GM23338 (cell line): ENCODE data around the gene PCGF3. TPM values are rescaled to one million over a fixed set of nuclear protein-coding genes. Genes with fewer than 3 reads are reported as not detected.

Source experiments
- ATAC-seq: fragments of 200-7000 bp; cut with Tn5 transposase; 3 replicates; pipeline ENCODE4 v1.9.1; 2020
- DNase-seq: peaks from one replicate; pipeline ENCODE4 v3.0.0-alpha.2; 2015; ENCODE audit warnings: low spot score
- H2AFZ ChIP-seq: fragments of 200-600 bp; sonication (generic); 2 replicates; pipeline ENCODE4 v1.8.0; 2016; ENCODE audit warnings: antibody characterized with exemption, mild to moderate bottlenecking, moderate library complexity
- H3F3A ChIP-seq: fragments of 200-600 bp; sonication (generic); replicated peaks from 2 replicates; pipeline ENCODE4 v1.8.0; 2017; ENCODE audit warnings: antibody characterized with exemption, mixed run types, low read depth
- H3K27ac ChIP-seq: fragments of 200-600 bp; sonication (generic); 2 replicates; pipeline ENCODE4 v1.6.1; 2016; ENCODE audit warnings: low read depth
- H3K27me3 ChIP-seq: fragments of 200-600 bp; sonication (generic); 2 replicates; pipeline ENCODE4 v1.8.0; 2016; ENCODE audit warnings: mild to moderate bottlenecking, mixed run types, moderate library complexity; ENCODE audit not compliant: insufficient read depth
- H3K36me3 ChIP-seq: fragments of 200-600 bp; sonication (generic); 2 replicates; pipeline ENCODE4 v1.8.0; 2016; ENCODE audit warnings: mild to moderate bottlenecking; ENCODE audit not compliant: insufficient read depth
- H3K4me1 ChIP-seq: fragments of 200-600 bp; sonication (generic); 2 replicates; pipeline ENCODE4 v1.8.0; 2016; ENCODE audit warnings: mild to moderate bottlenecking, moderate library complexity; ENCODE audit not compliant: insufficient read depth
- H3K4me2 ChIP-seq: fragments of 200-600 bp; sonication (generic); 2 replicates; pipeline ENCODE4 v1.7.1; 2017; ENCODE audit warnings: mixed run types
- H3K4me3 ChIP-seq: fragments of 200-600 bp; sonication (generic); 2 replicates; pipeline ENCODE4 v1.6.1; 2016; ENCODE audit warnings: mixed run types
- H3K79me2 ChIP-seq: fragments of 200-600 bp; sonication (generic); replicated peaks from 2 replicates; pipeline ENCODE4 v1.8.0; 2017; ENCODE audit warnings: mild to moderate bottlenecking; ENCODE audit not compliant: insufficient read depth
- H3K9me2 ChIP-seq: fragments of 200-600 bp; sonication (generic); 2 replicates; pipeline ENCODE4 v1.8.0; 2017; ENCODE audit not compliant: insufficient read depth
- H4K20me1 ChIP-seq: fragments of 200-600 bp; sonication (generic); replicated peaks from 2 replicates; pipeline ENCODE4 v1.8.0; 2017; ENCODE audit warnings: mild to moderate bottlenecking; ENCODE audit not compliant: insufficient read depth
- H3K27ac Mint-ChIP-seq: 2 replicates; pipeline ENCODE4 v1.8.0; 2020; ENCODE audit warnings: inconsistent platforms, mild to moderate bottlenecking, moderate library complexity, mixed read lengths
- H3K27me3 Mint-ChIP-seq: 3 replicates; pipeline ENCODE4 v1.8.0; 2022; ENCODE audit warnings: low read depth, mild to moderate bottlenecking, moderate library complexity, mixed read lengths, inconsistent platforms; ENCODE audit not compliant: insufficient read depth, poor library complexity
- H3K36me3 Mint-ChIP-seq: 3 replicates; pipeline ENCODE4 v1.8.0; 2021; ENCODE audit warnings: low read depth, mild to moderate bottlenecking, inconsistent platforms, moderate library complexity, mixed read lengths
- H3K4me1 Mint-ChIP-seq: 3 replicates; pipeline ENCODE4 v1.8.0; 2020; ENCODE audit warnings: mild to moderate bottlenecking, inconsistent platforms, mixed read lengths
- H3K4me3 Mint-ChIP-seq: 3 replicates; pipeline ENCODE4 v1.8.0; 2021; ENCODE audit warnings: moderate library complexity, mild to moderate bottlenecking, inconsistent platforms, mixed read lengths
- H3K9me3 Mint-ChIP-seq: 3 replicates; pipeline ENCODE4 v1.8.0; 2020; ENCODE audit warnings: moderate library complexity, mild to moderate bottlenecking, inconsistent platforms, mixed read lengths
- CREB1 ChIP-seq: fragments of 250-450 bp; sonication (Bioruptor Pico); IDR thresholded peaks from 2 replicates; pipeline ENCODE4 v1.5.0; 2020; ENCODE audit warnings: low read depth, mild to moderate bottlenecking, moderate library complexity
- EZH2 ChIP-seq: fragments of 200-600 bp; sonication (generic); IDR thresholded peaks from one replicate; pipeline ENCODE4 v1.8.0; 2017; ENCODE audit warnings: antibody characterized with exemption, mild to moderate bottlenecking, low read depth; ENCODE audit not compliant: unreplicated experiment
- EZH2phosphoT487 ChIP-seq: fragments of 200-600 bp; sonication (generic); IDR thresholded peaks from one replicate; pipeline ENCODE4 v1.8.1; 2018; ENCODE audit warnings: antibody characterized with exemption; ENCODE audit not compliant: unreplicated experiment
- JUNB ChIP-seq: IDR thresholded peaks from one replicate; pipeline ENCODE4 v1.6.1; 2016; ENCODE audit warnings: antibody characterized with exemption; ENCODE audit not compliant: unreplicated experiment
- NANOG ChIP-seq: IDR thresholded peaks from 2 replicates; pipeline ENCODE4 v1.6.1; 2016; ENCODE audit warnings: antibody characterized with exemption, borderline replicate concordance
- POLR2AphosphoS5 ChIP-seq: IDR thresholded peaks from 2 replicates; pipeline ENCODE4 v1.6.1; 2016; ENCODE audit warnings: antibody characterized with exemption, low read depth
- STAT1 ChIP-seq: IDR thresholded peaks from one replicate; pipeline ENCODE4 v1.6.1; 2016; ENCODE audit warnings: antibody characterized with exemption; ENCODE audit not compliant: unreplicated experiment
- ZNF114 ChIP-seq: fragments of 250-450 bp; sonication (Bioruptor Pico); IDR thresholded peaks from 2 replicates; pipeline ENCODE4 v1.5.0; 2020; ENCODE audit warnings: mild to moderate bottlenecking, moderate library complexity
- ZNF331 ChIP-seq: fragments of 250-450 bp; sonication (Bioruptor Pico); IDR thresholded peaks from 2 replicates; pipeline ENCODE4 v1.5.0; 2020; ENCODE audit warnings: low read depth, mild to moderate bottlenecking, moderate library complexity
- polyA plus RNA-seq: library from polyadenylated mRNA; unstranded; fragments of >200 nt; fragmentation: Nextera tagmentation; extraction: Ambion mirVana; gene quantifications from 2 replicates; pipeline ENCODE4 v1.2.1, GENCODE V29; 2016
- total RNA-seq: library from RNA; depleted of rRNA; stranded (reverse); fragments of >200 nt; shearing (Covaris generic); gene quantifications from 2 replicates; pipeline ENCODE4 v1.2.3, GENCODE V29; 2014
- TF ChIP-seq, protein P1 (sequence below): IDR thresholded peaks from 2 replicates; pipeline ENCODE4 v1.6.1; 2016; ENCODE audit warnings: antibody characterized with exemption
- TF ChIP-seq, protein P2 (sequence below), 2 experiments: fragments of 200-600 bp in 1 of 2; sonication (generic) in 1 of 2; conservative IDR thresholded peaks; 2 replicates each; pipeline versions ENCODE4 v1.5.1 to v1.6.1; 2016 to 2017; ENCODE audit warnings: antibody characterized with exemption in 2 of 2, low read depth in 2 of 2, mild to moderate bottlenecking in 2 of 2, moderate library complexity in 1 of 2
- TF ChIP-seq, protein P3 (sequence below): IDR thresholded peaks from one replicate; pipeline ENCODE4 v1.6.1; 2018; ENCODE audit warnings: antibody characterized with exemption; ENCODE audit not compliant: unreplicated experiment

Gene PCGF3
- total and polyA plus RNA-seq, 2 experiments from 2014 or later: 33.1 to 49.0 TPM

DNA sequence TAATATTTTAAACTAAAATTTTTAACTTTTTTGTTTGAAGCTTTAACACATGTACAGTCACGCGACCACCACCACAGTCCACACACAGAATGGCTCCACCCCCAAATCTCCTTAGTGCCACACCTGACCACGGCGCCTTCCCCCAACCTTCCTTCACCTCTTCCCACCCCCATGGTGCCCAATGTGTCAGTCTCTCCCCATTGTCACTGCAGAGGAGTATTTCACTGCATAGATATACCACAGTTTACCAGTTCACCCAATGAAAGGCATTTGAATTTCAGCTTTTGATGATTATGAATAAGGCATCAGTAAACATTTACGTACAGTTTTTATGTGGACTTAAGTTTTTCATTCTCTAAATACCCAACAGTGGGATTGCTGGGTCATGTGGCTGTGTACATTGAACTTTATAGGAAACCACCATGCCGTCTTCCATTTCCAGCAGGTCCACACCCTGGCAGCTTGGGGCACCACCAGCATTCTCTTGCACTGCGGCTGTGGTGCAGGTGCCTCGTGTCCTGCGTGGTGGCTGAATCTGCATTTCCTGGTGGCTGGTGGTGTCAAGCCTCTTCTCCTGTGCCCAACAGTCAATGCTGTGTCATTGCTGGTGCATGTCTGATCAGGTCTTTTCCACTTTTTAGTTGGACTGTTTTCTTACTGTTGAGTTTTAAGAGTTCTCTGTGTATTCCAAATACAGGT, 71.3 kb downstream of the PCGF3 start (continued):
- TF ChIP-seq, protein P1, sequence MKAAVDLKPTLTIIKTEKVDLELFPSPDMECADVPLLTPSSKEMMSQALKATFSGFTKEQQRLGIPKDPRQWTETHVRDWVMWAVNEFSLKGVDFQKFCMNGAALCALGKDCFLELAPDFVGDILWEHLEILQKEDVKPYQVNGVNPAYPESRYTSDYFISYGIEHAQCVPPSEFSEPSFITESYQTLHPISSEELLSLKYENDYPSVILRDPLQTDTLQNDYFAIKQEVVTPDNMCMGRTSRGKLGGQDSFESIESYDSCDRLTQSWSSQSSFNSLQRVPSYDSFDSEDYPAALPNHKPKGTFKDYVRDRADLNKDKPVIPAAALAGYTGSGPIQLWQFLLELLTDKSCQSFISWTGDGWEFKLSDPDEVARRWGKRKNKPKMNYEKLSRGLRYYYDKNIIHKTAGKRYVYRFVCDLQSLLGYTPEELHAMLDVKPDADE: no peak
- TF ChIP-seq JUNB (no peak), ZNF114 (CRISPR knock-in tag) (no peak), NANOG (no peak), STAT1 (no peak)

DNA sequence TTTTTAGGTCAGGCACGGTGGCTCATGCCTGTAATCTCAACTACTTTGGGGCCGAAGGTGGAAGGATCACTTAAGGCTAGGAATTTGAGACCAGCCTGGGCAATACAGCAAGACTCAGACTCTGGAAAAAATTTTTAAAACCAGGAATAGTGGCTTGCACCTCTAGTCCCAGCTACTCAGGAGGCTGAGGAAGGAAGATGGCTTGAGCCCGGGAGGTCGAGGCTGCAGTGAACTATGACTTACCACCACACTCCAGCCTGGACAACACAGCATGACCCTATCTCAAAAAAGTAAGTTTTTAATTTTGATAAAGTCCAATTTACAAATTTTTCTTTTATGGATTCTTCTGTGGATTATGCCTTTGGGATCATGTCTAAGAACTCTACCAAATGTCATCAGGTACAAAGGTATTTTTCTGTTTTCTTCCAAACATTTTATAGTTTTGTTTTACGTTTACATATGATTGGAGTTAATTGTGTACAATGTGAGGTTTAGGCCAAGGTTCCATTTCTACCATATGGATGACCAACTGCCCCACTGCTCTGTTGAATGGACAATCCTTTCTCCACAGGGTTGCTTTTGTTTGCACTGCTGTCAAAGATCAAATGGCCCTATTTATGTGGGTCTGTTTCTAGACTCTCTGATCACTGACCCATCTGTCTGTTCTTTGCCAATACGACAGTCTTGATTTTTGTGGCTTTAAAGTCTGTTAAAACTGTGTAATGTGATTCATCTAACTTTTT, 72.1 kb downstream of the PCGF3 start:
- ATAC-seq (no peak), DNase-seq (no peak)
- H3K4me3 Mint-ChIP-seq: no peak overlapping the region
- peaks cover 88% of the 10 kb centered on the region for H3K79me2 ChIP-seq
- no peak overlapping the region for H3K27ac ChIP-seq
- H4K20me1 ChIP-seq: peaks cover 52% of the 10 kb centered on the region
- no peak overlapping the region for H3K27ac Mint-ChIP-seq
- H3K27me3 Mint-ChIP-seq: peaks cover 22% of the 10 kb centered on the region
- H3K36me3 Mint-ChIP-seq: peaks cover 75% of the 10 kb centered on the region
- H3K4me2 ChIP-seq: no peak overlapping the region
- no peaks in the 10 kb centered on the region for H3K9me2 ChIP-seq
- TF ChIP-seq EZH2 (no peak), STAT1 (no peak), CREB1 (CRISPR knock-in tag) (no peak), ZNF114 (CRISPR knock-in tag) (no peak), POLR2AphosphoS5 (no peak)
- TF ChIP-seq, protein P1: no peak
- H3K4me1 Mint-ChIP-seq: peaks cover 16% of the 10 kb centered on the region
- H3K27me3 ChIP-seq: no peaks in the 10 kb centered on the region
- peaks cover 16% of the 10 kb centered on the region; the same call in 1 of the 2 replicates for H3K4me1 ChIP-seq
- H3K36me3 ChIP-seq: peaks cover 40% of the 10 kb centered on the region
- H3F3A ChIP-seq: peaks cover 33% of the 10 kb centered on the region
- peaks cover 9% of the 10 kb centered on the region for H3K9me3 Mint-ChIP-seq
- H2AFZ ChIP-seq: no peak overlapping the region
- H3K4me3 ChIP-seq: no peak overlapping the region

DNA sequence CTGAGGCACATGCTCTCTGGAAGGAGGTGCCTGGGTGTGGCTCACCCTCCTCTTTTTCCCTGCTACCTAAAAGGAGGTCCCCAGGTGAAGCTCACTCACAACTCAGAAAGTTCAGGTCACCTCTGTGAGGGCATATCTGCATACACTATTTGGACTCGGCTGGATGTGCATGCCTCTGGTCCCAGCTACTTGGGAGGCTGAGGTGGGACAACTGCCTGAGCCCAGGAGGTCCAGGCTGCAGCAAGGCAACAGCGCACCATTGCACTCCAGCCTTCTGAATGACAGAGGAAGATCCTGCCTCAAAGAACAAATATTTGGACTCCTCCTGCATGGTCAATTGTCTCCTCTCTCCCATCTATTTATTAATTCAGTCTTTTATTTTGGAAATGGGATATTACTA, 73.9 kb downstream of the PCGF3 start:
- Histone ChIP-seq H3K27me3 (peaks cover 18% of the 10 kb centered on the region), H3K27ac (no peak overlapping the region), H3K4me1 (peaks cover 27% of the 10 kb centered on the region; the same call in 1 of the 2 replicates), H3K9me2 (no peaks in the 10 kb centered on the region), H3K79me2 (peaks cover 70% of the 10 kb centered on the region), H3F3A (peaks cover 33% of the 10 kb centered on the region), H3K4me3 (peak overlapping the region; percentile 97), H4K20me1 (peaks cover 52% of the 10 kb centered on the region), H3K36me3 (peaks cover 40% of the 10 kb centered on the region), H2AFZ (no peak overlapping the region), H3K4me2 (no peak overlapping the region)
- Mint-ChIP-seq H3K27ac (no peak overlapping the region), H3K27me3 (peaks cover 39% of the 10 kb centered on the region), H3K9me3 (peaks cover 4% of the 10 kb centered on the region), H3K4me3 (peak overlapping the region; percentile 85), H3K36me3 (peaks cover 61% of the 10 kb centered on the region), H3K4me1 (peaks cover 20% of the 10 kb centered on the region)
- ATAC-seq (no peak), DNase-seq (no peak)
- TF ChIP-seq ZNF331 (CRISPR knock-in tag) (no peak), JUNB (no peak), EZH2 (no peak), EZH2phosphoT487 (no peak), ZNF114 (CRISPR knock-in tag) (no peak), POLR2AphosphoS5 (no peak), NANOG (no peak)
- TF ChIP-seq, protein P2, sequence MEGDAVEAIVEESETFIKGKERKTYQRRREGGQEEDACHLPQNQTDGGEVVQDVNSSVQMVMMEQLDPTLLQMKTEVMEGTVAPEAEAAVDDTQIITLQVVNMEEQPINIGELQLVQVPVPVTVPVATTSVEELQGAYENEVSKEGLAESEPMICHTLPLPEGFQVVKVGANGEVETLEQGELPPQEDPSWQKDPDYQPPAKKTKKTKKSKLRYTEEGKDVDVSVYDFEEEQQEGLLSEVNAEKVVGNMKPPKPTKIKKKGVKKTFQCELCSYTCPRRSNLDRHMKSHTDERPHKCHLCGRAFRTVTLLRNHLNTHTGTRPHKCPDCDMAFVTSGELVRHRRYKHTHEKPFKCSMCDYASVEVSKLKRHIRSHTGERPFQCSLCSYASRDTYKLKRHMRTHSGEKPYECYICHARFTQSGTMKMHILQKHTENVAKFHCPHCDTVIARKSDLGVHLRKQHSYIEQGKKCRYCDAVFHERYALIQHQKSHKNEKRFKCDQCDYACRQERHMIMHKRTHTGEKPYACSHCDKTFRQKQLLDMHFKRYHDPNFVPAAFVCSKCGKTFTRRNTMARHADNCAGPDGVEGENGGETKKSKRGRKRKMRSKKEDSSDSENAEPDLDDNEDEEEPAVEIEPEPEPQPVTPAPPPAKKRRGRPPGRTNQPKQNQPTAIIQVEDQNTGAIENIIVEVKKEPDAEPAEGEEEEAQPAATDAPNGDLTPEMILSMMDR (conservative IDR thresholded peaks at IDR 0.05; ENCODE audit: low read depth in 2 of 2): no peak
- TF ChIP-seq, protein P3, sequence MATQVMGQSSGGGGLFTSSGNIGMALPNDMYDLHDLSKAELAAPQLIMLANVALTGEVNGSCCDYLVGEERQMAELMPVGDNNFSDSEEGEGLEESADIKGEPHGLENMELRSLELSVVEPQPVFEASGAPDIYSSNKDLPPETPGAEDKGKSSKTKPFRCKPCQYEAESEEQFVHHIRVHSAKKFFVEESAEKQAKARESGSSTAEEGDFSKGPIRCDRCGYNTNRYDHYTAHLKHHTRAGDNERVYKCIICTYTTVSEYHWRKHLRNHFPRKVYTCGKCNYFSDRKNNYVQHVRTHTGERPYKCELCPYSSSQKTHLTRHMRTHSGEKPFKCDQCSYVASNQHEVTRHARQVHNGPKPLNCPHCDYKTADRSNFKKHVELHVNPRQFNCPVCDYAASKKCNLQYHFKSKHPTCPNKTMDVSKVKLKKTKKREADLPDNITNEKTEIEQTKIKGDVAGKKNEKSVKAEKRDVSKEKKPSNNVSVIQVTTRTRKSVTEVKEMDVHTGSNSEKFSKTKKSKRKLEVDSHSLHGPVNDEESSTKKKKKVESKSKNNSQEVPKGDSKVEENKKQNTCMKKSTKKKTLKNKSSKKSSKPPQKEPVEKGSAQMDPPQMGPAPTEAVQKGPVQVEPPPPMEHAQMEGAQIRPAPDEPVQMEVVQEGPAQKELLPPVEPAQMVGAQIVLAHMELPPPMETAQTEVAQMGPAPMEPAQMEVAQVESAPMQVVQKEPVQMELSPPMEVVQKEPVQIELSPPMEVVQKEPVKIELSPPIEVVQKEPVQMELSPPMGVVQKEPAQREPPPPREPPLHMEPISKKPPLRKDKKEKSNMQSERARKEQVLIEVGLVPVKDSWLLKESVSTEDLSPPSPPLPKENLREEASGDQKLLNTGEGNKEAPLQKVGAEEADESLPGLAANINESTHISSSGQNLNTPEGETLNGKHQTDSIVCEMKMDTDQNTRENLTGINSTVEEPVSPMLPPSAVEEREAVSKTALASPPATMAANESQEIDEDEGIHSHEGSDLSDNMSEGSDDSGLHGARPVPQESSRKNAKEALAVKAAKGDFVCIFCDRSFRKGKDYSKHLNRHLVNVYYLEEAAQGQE: no peak
